Left lung (tissue), 10 donors: Measurements from ENCODE around the gene BCAS3. TPM values are rescaled to one million over a fixed set of nuclear protein-coding genes. Genes with fewer than 3 reads are reported as not detected.
"Not testable (repeated sequence)": the region's sequence is repeated elsewhere in the genome, so short reads cannot be mapped to it uniquely, and the experiment has no call there.

ENCODE experiments used
- ATAC-seq: fragments of 200-7000 bp; cut with Tn5 transposase; one replicate; pipeline ENCODE4 v1.9.1; 2020; ENCODE audit warnings: moderate library complexity
- DNase-seq, 4 donors: peaks; one replicate each; pipeline ENCODE4 v3.0.0-alpha.2; 2013 to 2020
- H3K27ac ChIP-seq, 2 donors: fragments of 200-600 bp; sonication (generic) in 1 of 2; one replicate each; pipeline versions ENCODE4 v1.5.0 to v1.8.0; 2020 to 2021
- H3K27me3 ChIP-seq, 2 donors: fragments of 200-600 bp; sonication (generic) in 1 of 2; one replicate each; pipeline versions ENCODE4 v1.5.0 to v1.8.0; 2020 to 2021
- H3K36me3 ChIP-seq, 2 donors: fragments of 200-600 bp; sonication (generic) in 1 of 2; one replicate each; pipeline versions ENCODE4 v1.5.0 to v1.8.0; 2020 to 2021
- H3K4me1 ChIP-seq, 2 donors: fragments of 200-600 bp; one replicate each; pipeline ENCODE4 v1.8.0; 2021
- H3K4me3 ChIP-seq, 2 donors: fragments of 200-600 bp; sonication (generic) in 1 of 2; one replicate each; pipeline versions ENCODE4 v1.5.0 to v1.8.0; 2020 to 2021; ENCODE audit warnings: mild to moderate bottlenecking in 1 of 2
- H3K9me3 ChIP-seq, 2 donors: fragments of 200-600 bp; sonication (generic) in 1 of 2; one replicate each; pipeline versions ENCODE4 v1.5.0 to v1.8.0; 2020 to 2021
- intact Hi-C, 2 donors: fragments of 100-400 bp; cut with DNase I; formaldehyde crosslinking; loops; one replicate each; pipeline versions ENCODE4 v1.11.2 to v1.14.2; 2022
- polyA plus RNA-seq, 6 donors: library from polyadenylated mRNA; unstranded; fragments of 120-200 nt; gene quantifications; one replicate each; pipeline ENCODE4 v1.2.1, GENCODE V29; 2013; ENCODE audit not compliant: insufficient read length in 6 of 6
- total RNA-seq, 2 donors: library from RNA; stranded (reverse); fragmentation: NEBNext Ultra II Directional; extraction: Animal tissue kit (Norgen Biotek cat#: 25700); gene quantifications; one replicate each; pipeline ENCODE4 v1.2.1, GENCODE V29; 2021
- TF ChIP-seq, protein P1 (sequence below), 2 donors: fragments of 200-600 bp; sonication (generic) in 1 of 2; IDR thresholded peaks; one replicate each; pipeline versions ENCODE4 v1.5.0 to v1.8.0; 2021; ENCODE audit warnings: antibody characterized with exemption in 2 of 2
- donor health status: DM: no; HTN: yes; CAD: no.
- donor health status: DM: no; HTN: no; CAD: no.

Gene BCAS3
- total and polyA plus RNA-seq, 8 donors, result 21.2 to 29.6 (median 28.0) TPM

DNA sequence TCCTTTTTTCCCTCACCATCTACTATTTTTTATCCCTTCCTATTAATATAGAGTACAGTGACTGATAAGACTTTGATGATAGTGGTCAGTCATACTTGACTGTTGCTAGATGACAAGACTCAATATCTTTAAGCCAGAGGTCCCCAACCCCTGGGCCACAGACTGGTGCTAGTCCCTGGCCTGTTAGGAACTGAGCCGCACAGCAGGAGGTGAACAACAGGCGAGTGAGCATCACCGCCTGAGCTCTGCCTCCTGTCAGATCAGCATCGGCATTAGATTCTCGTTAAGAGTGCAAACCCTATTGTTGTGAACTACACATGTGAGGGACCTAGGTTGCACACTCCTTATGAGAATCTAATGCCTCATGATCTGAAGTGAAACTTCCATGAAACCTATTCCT lies 341.3 kb downstream of the BCAS3 start:
- no peaks in the 10 kb centered on the region for H3K36me3 ChIP-seq
- H3K27me3 ChIP-seq, result no peaks in the 10 kb centered on the region
- ATAC-seq, result no peak
- TF ChIP-seq, protein P1, sequence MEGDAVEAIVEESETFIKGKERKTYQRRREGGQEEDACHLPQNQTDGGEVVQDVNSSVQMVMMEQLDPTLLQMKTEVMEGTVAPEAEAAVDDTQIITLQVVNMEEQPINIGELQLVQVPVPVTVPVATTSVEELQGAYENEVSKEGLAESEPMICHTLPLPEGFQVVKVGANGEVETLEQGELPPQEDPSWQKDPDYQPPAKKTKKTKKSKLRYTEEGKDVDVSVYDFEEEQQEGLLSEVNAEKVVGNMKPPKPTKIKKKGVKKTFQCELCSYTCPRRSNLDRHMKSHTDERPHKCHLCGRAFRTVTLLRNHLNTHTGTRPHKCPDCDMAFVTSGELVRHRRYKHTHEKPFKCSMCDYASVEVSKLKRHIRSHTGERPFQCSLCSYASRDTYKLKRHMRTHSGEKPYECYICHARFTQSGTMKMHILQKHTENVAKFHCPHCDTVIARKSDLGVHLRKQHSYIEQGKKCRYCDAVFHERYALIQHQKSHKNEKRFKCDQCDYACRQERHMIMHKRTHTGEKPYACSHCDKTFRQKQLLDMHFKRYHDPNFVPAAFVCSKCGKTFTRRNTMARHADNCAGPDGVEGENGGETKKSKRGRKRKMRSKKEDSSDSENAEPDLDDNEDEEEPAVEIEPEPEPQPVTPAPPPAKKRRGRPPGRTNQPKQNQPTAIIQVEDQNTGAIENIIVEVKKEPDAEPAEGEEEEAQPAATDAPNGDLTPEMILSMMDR (IDR thresholded peaks at IDR 0.05), result no peak
- peak in 1 of 4 donors; percentile 17 for DNase-seq
- no peak overlapping the region for H3K4me3 ChIP-seq
- no peaks in the 10 kb centered on the region for H3K4me1 ChIP-seq
- H3K27ac ChIP-seq, result no peak overlapping the region
- H3K9me3 ChIP-seq, result no peaks in the 10 kb centered on the region
- intact Hi-C loops, result no loop called here

DNA sequence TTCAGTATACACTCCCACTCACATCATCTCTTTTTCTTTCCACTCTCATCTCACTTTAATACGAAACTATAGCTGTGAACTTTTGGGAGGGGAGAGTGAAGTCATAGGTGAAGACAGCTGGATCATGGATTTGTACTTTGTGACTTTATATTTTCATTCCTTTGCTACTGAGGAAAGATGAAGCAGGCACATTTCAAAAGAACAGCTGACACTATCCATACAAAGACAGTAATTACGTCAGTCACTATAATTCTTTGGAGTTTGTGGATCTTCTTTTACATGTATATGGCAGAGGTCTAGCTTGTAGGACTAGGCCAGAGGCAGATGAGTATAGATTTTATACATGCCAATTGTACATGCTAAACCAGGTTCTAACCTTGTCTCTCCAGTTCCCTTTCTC lies 346.3 kb downstream of the BCAS3 start:
- Histone ChIP-seq H3K9me3 (no peaks in the 10 kb centered on the region), H3K27ac (no peak overlapping the region), H3K36me3 (no peaks in the 10 kb centered on the region), H3K4me1 (no peaks in the 10 kb centered on the region), H3K27me3 (no peaks in the 10 kb centered on the region), H3K4me3 (no peak overlapping the region)
- ATAC-seq (no peak), DNase-seq (no peak)
- TF ChIP-seq, protein P1 (IDR thresholded peaks at IDR 0.05), result no peak
- intact Hi-C loops, result no loop called here

DNA sequence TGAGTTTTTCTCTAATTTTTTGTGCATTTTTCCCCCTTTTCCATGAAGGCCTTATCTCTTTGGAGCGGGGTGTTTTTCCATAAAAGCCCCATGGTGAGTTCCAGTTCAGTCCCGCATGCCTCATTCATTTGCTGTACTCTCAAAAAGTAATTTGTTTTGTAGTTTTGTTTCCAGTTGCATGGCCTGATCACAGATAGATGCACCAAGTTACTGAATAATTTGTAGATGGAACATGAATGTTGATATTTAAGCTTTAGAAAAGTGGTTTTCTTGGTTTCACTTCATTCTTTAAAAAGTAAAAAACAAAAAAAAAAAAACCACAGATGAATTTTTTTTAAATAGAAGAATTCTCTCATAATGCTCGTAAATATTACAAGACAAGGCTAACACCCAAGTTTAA lies 349.2 kb downstream of the BCAS3 start:
- ATAC-seq (no peak), DNase-seq (no peak)
- H3K9me3 ChIP-seq, result no peaks in the 10 kb centered on the region
- H3K4me3 ChIP-seq, result no peak overlapping the region
- H3K27ac ChIP-seq, result no peak overlapping the region
- intact Hi-C loops, result no loop called here
- TF ChIP-seq, protein P1 (IDR thresholded peaks at IDR 0.05), result no peak
- no peaks in the 10 kb centered on the region for H3K36me3 ChIP-seq
- H3K27me3 ChIP-seq, result no peaks in the 10 kb centered on the region
- H3K4me1 ChIP-seq, result no peaks in the 10 kb centered on the region

DNA sequence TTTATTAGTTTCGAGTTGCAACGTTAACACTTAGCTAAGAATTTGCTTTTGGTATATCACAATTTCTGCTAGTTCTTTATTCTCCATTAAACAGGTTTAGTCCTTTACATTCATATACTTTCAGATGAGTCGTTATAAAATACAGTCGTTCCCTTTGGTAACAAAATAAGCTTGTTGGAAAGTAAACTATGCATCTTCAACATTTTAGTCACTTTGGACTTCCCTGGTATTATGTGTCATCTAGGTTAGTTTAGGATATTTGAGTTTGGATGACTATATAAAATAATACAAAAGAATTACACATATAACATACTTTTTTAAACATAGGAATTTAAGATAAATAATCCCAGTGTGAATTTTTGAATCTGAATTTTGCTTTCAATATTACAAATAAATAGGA lies 351.5 kb downstream of the BCAS3 start:
- H3K4me1 ChIP-seq, result no peaks in the 10 kb centered on the region
- TF ChIP-seq, protein P1 (IDR thresholded peaks at IDR 0.05), result no peak
- no peak overlapping the region for H3K4me3 ChIP-seq
- no peaks in the 10 kb centered on the region for H3K27me3 ChIP-seq
- H3K9me3 ChIP-seq, result no peaks in the 10 kb centered on the region
- DNase-seq (no peak), ATAC-seq (no peak)
- no peak overlapping the region for H3K27ac ChIP-seq
- intact Hi-C loops, result no loop called here
- H3K36me3 ChIP-seq, result no peaks in the 10 kb centered on the region

DNA sequence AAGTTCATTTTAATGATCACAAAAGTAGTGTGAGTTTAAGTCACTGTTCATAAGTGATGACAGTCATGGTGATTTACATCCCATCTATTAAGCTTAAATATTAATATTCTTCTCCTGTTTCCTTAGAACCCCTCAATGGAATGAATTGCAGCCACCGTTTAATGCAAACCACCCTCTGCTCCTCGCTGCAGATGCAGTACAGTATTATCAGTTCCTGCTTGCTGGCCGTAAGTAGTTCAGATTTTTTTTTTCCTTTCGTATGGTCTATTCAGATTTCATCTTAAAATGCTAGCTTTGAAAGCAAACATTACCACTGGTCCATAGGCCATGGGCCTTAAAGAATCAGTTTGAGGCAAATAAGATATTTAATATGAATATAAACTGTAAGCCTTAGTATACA lies 363.0 kb downstream of the BCAS3 start:
- H3K27ac ChIP-seq, result no peak overlapping the region
- peaks cover 0 to 11% of the 10 kb centered on the region in 2 donors for H3K36me3 ChIP-seq
- ATAC-seq, result no peak
- H3K27me3 ChIP-seq, result no peaks in the 10 kb centered on the region
- DNase-seq, result no peak
- H3K4me3 ChIP-seq, result no peak overlapping the region
- TF ChIP-seq, protein P1 (IDR thresholded peaks at IDR 0.05), result no peak
- no peaks in the 10 kb centered on the region for H3K9me3 ChIP-seq
- H3K4me1 ChIP-seq, result no peaks in the 10 kb centered on the region
- intact Hi-C loops, result no loop called here

DNA sequence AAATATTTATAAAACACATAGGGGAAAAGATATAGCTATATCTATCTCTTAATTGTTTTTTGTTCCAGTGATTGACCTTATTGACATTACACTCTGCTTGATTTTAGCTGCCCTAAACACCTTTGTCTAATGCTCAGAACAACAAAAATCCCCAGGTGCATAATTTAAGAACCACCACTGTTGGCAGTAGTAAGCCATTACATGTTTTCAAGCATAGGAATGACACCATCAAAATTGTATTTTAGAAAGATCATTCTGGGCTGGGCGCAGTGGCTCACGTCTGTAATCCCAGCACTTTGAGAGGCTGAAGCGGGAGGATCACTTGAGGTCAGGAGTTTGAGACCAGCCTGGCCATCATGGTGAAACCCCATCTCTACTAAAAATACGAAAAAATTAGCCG lies 364.7 kb downstream of the BCAS3 start:
- H3K36me3 ChIP-seq, result peaks cover 0 to 11% of the 10 kb centered on the region in 2 donors
- H3K27me3 ChIP-seq, DNase-seq, H3K27ac ChIP-seq, ATAC-seq, H3K4me3 ChIP-seq, H3K4me1 ChIP-seq, H3K9me3 ChIP-seq, intact Hi-C loops: not testable (repeated sequence)
